A549 (cell line): ENCODE results near the gene C1QTNF4. TPM values are rescaled to one million over a fixed set of nuclear protein-coding genes. Genes with fewer than 3 reads are reported as not detected.

ENCODE experiments used
- CBX8 ChIP-seq: fragments of 200-600 bp; sonication (generic); IDR thresholded peaks from 2 replicates; pipeline ENCODE4 v1.6.1; 2016
- CHD2 ChIP-seq: fragments of 150-350 bp; IDR thresholded peaks from 2 replicates; pipeline ENCODE4 v1.6.1; 2014; ENCODE audit warnings: low read length; ENCODE audit not compliant: partially characterized antibody
- CHD4 ChIP-seq: fragments of 200-600 bp; sonication (generic); IDR thresholded peaks from 2 replicates; pipeline ENCODE4 v1.6.1; 2016; ENCODE audit warnings: antibody characterized with exemption, mild to moderate bottlenecking, borderline replicate concordance
- EHF ChIP-seq: fragments of 250-450 bp; sonication (Bioruptor Pico); IDR thresholded peaks from 2 replicates; pipeline ENCODE4 v1.5.0; 2020; ENCODE audit warnings: mild to moderate bottlenecking
- ESRRA ChIP-seq: fragments of 150-350 bp; IDR thresholded peaks from 2 replicates; pipeline ENCODE4 v1.6.1; 2014; ENCODE audit warnings: mild to moderate bottlenecking, low read length, borderline replicate concordance
- FOSB ChIP-seq: fragments of 250-450 bp; sonication (Bioruptor Pico); IDR thresholded peaks from 2 replicates; pipeline ENCODE4 v1.5.0; 2020; ENCODE audit warnings: mild to moderate bottlenecking, moderate library complexity
- FOXS1 ChIP-seq: fragments of 250-450 bp; sonication (Bioruptor Pico); IDR thresholded peaks from 2 replicates; pipeline ENCODE4 v1.5.0; 2020; ENCODE audit warnings: mild to moderate bottlenecking, moderate library complexity
- JUN ChIP-seq, 2 experiments: fragments of >200 bp; sonication (Bioruptor Twin); formaldehyde crosslinking; IDR thresholded peaks; 2 replicates in 1 of 2; 3 replicates in 1 of 2; pipeline ENCODE4 v1.6.1; 2016 to 2017
- JUNB ChIP-seq: fragments of >200 bp; sonication (Bioruptor Twin); formaldehyde crosslinking; IDR thresholded peaks from 2 replicates; pipeline ENCODE4 v1.6.1; 2016
- MYC ChIP-seq: IDR thresholded peaks from 2 replicates; pipeline ENCODE4 v1.6.1; 2012; ENCODE audit warnings: mild to moderate bottlenecking, inconsistent platforms, low read length, improper control_type of control experiment, borderline replicate concordance
- NFE2L2 ChIP-seq: fragments of 150-350 bp; conservative IDR thresholded peaks from 2 replicates; pipeline ENCODE4 v1.6.1; 2014; ENCODE audit warnings: low read length
- PHF8 ChIP-seq: fragments of 200-600 bp; sonication (generic); IDR thresholded peaks from 2 replicates; pipeline ENCODE4 v1.6.1; 2016; ENCODE audit warnings: low read depth, mild to moderate bottlenecking, antibody characterized with exemption, moderate library complexity, borderline replicate concordance
- POLR2AphosphoS2 ChIP-seq: conservative IDR thresholded peaks from 2 replicates; pipeline ENCODE4 v1.6.1; 2012; ENCODE audit warnings: low read length, improper control_type of control experiment, inconsistent platforms
- RFX5 ChIP-seq: fragments of 450-650 bp; IDR thresholded peaks from 2 replicates; pipeline ENCODE4 v1.7.1; 2014; ENCODE audit warnings: antibody characterized with exemption, mild to moderate bottlenecking, moderate library complexity
- RNF2 ChIP-seq: fragments of 200-600 bp; sonication (generic); IDR thresholded peaks from 2 replicates; pipeline ENCODE4 v1.6.1; 2016; ENCODE audit warnings: low read depth, mild to moderate bottlenecking, antibody characterized with exemption, moderate library complexity, borderline replicate concordance
- SREBF2 ChIP-seq: fragments of 450-650 bp; IDR thresholded peaks from 2 replicates; pipeline ENCODE4 v1.6.1; 2014; ENCODE audit warnings: mild to moderate bottlenecking, moderate library complexity
- ZFP36 ChIP-seq: fragments of 450-650 bp; IDR thresholded peaks from 2 replicates; pipeline ENCODE4 v1.6.1; 2014; ENCODE audit warnings: borderline replicate concordance; ENCODE audit not compliant: partially characterized antibody
- polyA plus RNA-seq, 4 experiments: library from polyadenylated mRNA; depleted of rRNA in 3 of 4; stranded (reverse); fragments of >200 nt; fragmentation: RNase III in 1 of 4; extraction: RNeasy Plus Mini Kit Qiagen cat#74134 plus additional on column Dnase treatment in 1 of 4; gene quantifications; 2 replicates in 3 of 4; 3 replicates in 1 of 4; pipeline ENCODE4 v1.2.3, GENCODE V29; 2011 to 2017
- TF ChIP-seq, protein P1 (sequence below): fragments of 450-650 bp; IDR thresholded peaks from 2 replicates; pipeline ENCODE4 v1.6.1; 2014; ENCODE audit warnings: antibody characterized with exemption
- TF ChIP-seq, protein P2 (sequence below): fragments of 200-600 bp; sonication (generic); IDR thresholded peaks from 2 replicates; pipeline ENCODE4 v1.6.1; 2016; ENCODE audit warnings: antibody characterized with exemption, mild to moderate bottlenecking, moderate library complexity
- TF ChIP-seq, protein P3 (sequence below): fragments of 250-450 bp; sonication (Bioruptor Pico); IDR thresholded peaks from 2 replicates; pipeline ENCODE4 v1.5.0; 2020; ENCODE audit warnings: low read depth, mild to moderate bottlenecking, moderate library complexity
- TF ChIP-seq, protein P4 (sequence below): fragments of >200 bp; sonication (Bioruptor Twin); formaldehyde crosslinking; IDR thresholded peaks from 3 replicates; pipeline ENCODE4 v1.6.1; 2016
- TF ChIP-seq, protein P5 (sequence below): IDR thresholded peaks from 2 replicates; pipeline ENCODE4 v1.6.1; 2012

The C1QTNF4 gene
- polyA plus RNA-seq, 2 of the 4 experiments (the other 2 are of a cell fraction) = not detected

DNA sequence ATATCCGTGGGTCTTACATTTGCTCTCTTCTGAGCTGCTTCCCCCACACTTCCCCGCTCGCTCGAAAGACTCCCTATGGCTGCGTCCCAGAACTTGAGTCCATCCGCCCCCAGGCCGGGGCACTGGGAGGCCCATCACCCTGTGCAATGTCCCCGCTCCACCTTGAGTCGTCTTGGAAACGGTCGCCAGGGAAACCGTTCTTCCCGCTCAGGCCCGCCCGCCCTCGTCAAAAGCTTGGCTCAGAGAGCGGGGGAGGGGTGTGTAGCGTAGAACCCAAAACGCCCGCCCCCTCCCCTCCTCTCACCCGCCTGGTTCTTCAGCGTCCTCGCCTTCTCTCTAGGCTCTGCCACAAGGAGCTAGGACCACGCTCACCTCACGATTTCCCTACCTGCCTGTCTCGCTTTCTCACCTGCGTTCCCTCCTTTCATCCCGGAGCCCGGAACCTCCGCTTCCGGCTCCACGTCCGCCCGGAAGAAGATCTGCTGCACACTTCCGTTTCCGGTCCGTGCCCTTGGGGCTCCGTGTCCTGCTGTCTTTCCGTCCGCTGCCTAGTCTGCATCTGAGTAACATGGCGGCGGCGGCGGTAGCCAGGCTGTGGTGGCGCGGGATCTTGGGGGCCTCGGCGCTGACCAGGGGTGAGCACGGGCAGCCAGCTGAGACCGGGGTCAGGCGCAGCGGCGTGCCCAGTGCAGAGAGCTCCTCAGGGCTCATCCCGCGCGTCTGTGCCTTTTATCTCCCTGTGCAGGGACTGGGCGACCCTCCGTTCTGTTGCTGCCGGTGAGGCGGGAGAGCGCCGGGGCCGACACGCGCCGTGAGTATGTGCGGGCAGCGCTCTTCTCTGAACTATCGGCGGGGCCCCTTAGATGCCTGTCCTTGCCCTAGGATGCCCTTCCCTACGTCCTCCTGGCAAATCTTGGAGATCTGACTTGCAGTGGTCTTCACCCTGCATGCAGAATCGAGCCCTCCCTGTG lies 15.4 kb downstream of the C1QTNF4 start, which contains the start of the genes KBTBD4 and NDUFS3 (continued):
- TF ChIP-seq, protein P1, sequence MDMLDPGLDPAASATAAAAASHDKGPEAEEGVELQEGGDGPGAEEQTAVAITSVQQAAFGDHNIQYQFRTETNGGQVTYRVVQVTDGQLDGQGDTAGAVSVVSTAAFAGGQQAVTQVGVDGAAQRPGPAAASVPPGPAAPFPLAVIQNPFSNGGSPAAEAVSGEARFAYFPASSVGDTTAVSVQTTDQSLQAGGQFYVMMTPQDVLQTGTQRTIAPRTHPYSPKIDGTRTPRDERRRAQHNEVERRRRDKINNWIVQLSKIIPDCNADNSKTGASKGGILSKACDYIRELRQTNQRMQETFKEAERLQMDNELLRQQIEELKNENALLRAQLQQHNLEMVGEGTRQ = no peak
- TF ChIP-seq FOXS1 (no peak), SREBF2 (no peak), ESRRA (peak; percentile 90), JUN (IDR thresholded peaks at IDR 0.05) (peak; percentile 83 to 96; a peak in 4 of 5 replicates), ZFP36 (no peak), CHD2 (peak; percentile 58), MYC (peak; percentile 40; the same call in 1 of the 2 replicates), RFX5 (peak; percentile 60; the same call in 1 of the 2 replicates), FOSB (CRISPR knock-in tag) (no peak), NFE2L2 (no peak), POLR2AphosphoS2 (no peak), JUNB (no peak), CHD4 (no peak), EHF (CRISPR knock-in tag) (no peak), RNF2 (no peak), CBX8 (no peak), PHF8 (peak; percentile 51; the same call in 1 of the 2 replicates)
- TF ChIP-seq, protein P2, sequence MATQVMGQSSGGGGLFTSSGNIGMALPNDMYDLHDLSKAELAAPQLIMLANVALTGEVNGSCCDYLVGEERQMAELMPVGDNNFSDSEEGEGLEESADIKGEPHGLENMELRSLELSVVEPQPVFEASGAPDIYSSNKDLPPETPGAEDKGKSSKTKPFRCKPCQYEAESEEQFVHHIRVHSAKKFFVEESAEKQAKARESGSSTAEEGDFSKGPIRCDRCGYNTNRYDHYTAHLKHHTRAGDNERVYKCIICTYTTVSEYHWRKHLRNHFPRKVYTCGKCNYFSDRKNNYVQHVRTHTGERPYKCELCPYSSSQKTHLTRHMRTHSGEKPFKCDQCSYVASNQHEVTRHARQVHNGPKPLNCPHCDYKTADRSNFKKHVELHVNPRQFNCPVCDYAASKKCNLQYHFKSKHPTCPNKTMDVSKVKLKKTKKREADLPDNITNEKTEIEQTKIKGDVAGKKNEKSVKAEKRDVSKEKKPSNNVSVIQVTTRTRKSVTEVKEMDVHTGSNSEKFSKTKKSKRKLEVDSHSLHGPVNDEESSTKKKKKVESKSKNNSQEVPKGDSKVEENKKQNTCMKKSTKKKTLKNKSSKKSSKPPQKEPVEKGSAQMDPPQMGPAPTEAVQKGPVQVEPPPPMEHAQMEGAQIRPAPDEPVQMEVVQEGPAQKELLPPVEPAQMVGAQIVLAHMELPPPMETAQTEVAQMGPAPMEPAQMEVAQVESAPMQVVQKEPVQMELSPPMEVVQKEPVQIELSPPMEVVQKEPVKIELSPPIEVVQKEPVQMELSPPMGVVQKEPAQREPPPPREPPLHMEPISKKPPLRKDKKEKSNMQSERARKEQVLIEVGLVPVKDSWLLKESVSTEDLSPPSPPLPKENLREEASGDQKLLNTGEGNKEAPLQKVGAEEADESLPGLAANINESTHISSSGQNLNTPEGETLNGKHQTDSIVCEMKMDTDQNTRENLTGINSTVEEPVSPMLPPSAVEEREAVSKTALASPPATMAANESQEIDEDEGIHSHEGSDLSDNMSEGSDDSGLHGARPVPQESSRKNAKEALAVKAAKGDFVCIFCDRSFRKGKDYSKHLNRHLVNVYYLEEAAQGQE = peak; percentile 42; the same call in 1 of the 2 replicates
- TF ChIP-seq, protein P3, sequence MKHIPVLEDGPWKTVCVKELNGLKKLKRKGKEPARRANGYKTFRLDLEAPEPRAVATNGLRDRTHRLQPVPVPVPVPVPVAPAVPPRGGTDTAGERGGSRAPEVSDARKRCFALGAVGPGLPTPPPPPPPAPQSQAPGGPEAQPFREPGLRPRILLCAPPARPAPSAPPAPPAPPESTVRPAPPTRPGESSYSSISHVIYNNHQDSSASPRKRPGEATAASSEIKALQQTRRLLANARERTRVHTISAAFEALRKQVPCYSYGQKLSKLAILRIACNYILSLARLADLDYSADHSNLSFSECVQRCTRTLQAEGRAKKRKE = no peak
- TF ChIP-seq, protein P4, sequence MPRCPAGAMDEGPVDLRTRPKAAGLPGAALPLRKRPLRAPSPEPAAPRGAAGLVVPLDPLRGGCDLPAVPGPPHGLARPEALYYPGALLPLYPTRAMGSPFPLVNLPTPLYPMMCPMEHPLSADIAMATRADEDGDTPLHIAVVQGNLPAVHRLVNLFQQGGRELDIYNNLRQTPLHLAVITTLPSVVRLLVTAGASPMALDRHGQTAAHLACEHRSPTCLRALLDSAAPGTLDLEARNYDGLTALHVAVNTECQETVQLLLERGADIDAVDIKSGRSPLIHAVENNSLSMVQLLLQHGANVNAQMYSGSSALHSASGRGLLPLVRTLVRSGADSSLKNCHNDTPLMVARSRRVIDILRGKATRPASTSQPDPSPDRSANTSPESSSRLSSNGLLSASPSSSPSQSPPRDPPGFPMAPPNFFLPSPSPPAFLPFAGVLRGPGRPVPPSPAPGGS = peak; percentile 74
- TF ChIP-seq, protein P5, sequence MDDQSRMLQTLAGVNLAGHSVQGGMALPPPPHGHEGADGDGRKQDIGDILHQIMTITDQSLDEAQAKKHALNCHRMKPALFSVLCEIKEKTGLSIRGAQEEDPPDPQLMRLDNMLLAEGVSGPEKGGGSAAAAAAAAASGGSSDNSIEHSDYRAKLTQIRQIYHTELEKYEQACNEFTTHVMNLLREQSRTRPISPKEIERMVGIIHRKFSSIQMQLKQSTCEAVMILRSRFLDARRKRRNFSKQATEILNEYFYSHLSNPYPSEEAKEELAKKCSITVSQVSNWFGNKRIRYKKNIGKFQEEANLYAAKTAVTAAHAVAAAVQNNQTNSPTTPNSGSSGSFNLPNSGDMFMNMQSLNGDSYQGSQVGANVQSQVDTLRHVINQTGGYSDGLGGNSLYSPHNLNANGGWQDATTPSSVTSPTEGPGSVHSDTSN = peak; percentile 69
- TF ChIP-seq, all 56 proteins: peak for 21
